IMR-90 (cell line): ENCODE data around the gene EXOSC1. TPM values are rescaled to one million over a fixed set of nuclear protein-coding genes. Genes with fewer than 3 reads are reported as not detected.
A peak's percentile ranks its signal among the peaks of the same experiment; 100 is the strongest.

ENCODE experiments used
- ATAC-seq: fragments of 200-7000 bp; cut with Tn5 transposase; 2 replicates; pipeline ENCODE4 v1.9.1; 2020; ENCODE audit warnings: low read depth, mild to moderate bottlenecking, moderate library complexity
- BruUV-seq: library from RNA; stranded (reverse); fragments of 400-500 nt; replicated peaks from 2 replicates; lab custom pipeline; 2021; lab: Mats Ljungman, UMichigan
- CTCF ChIA-PET: fragments of 300-600 bp; formaldehyde crosslinking; extraction: SDS; loops from one replicate; lab custom pipeline; 2021; ENCODE audit warnings: antibody characterized with exemption; lab: Yijun Ruan, JAX
- POLR2A ChIA-PET: fragments of 300-600 bp; sonication (Branson Sonifier 250); formaldehyde crosslinking; loops from one replicate; lab custom pipeline; 2022; ENCODE audit warnings: antibody characterized with exemption; ENCODE audit not compliant: unreplicated experiment; lab: Charles Lee
- DNase-seq: peaks from one replicate; pipeline ENCODE4 v3.0.0; 2013
- H2AFZ ChIP-seq: replicated peaks from 2 replicates; pipeline ENCODE3; 2013; ENCODE audit warnings: low read length, mild to moderate bottlenecking; ENCODE audit not compliant: poor library complexity
- H2AK5ac ChIP-seq: 2 replicates; pipeline ENCODE4 v1.6.1; 2013; ENCODE audit warnings: low read depth, low read length, inconsistent platforms
- H2AK9ac ChIP-seq: replicated peaks from 2 replicates; pipeline ENCODE3; 2013; ENCODE audit warnings: mild to moderate bottlenecking, low read depth, low read length, moderate library complexity; ENCODE audit not compliant: poor library complexity
- H2BK120ac ChIP-seq: 2 replicates; pipeline ENCODE4 v1.6.1; 2013; ENCODE audit warnings: low read depth, low read length, inconsistent platforms
- H2BK15ac ChIP-seq: 3 replicates; pipeline ENCODE4 v1.6.1; 2013; ENCODE audit warnings: low read depth, low read length, inconsistent platforms
- H2BK20ac ChIP-seq: 2 replicates; pipeline ENCODE4 v1.6.1; 2013; ENCODE audit warnings: low read depth, mild to moderate bottlenecking, inconsistent platforms, low read length, moderate library complexity
- H2BK5ac ChIP-seq: 2 replicates; pipeline ENCODE4 v1.6.1; 2013; ENCODE audit warnings: mild to moderate bottlenecking, low read depth, low read length, inconsistent platforms; ENCODE audit not compliant: poor library complexity, severe bottlenecking
- H3K14ac ChIP-seq: replicated peaks from 2 replicates; pipeline ENCODE4 v1.6.1; 2013; ENCODE audit warnings: low read depth, low read length, inconsistent platforms
- H3K18ac ChIP-seq: 2 replicates; pipeline ENCODE4 v1.6.1; 2013; ENCODE audit warnings: low read depth, low read length, control low read depth
- H3K23ac ChIP-seq: 2 replicates; pipeline ENCODE4 v1.6.1; 2013; ENCODE audit warnings: low read depth, low read length, inconsistent platforms
- H3K27ac ChIP-seq: 2 replicates; pipeline ENCODE4 v1.5.1; 2013; ENCODE audit warnings: mild to moderate bottlenecking, control low read depth, low read length; ENCODE audit not compliant: insufficient read depth
- H3K27me3 ChIP-seq: 2 replicates; pipeline ENCODE4 v1.6.1; 2013; ENCODE audit warnings: low read length; ENCODE audit not compliant: control insufficient read depth, insufficient read depth
- H3K36me3 ChIP-seq: 2 replicates; pipeline ENCODE4 v1.6.1; 2013; ENCODE audit warnings: low read length, mixed read lengths; ENCODE audit not compliant: control insufficient read depth, insufficient read depth
- H3K4ac ChIP-seq: 2 replicates; pipeline ENCODE4 v1.6.1; 2013; ENCODE audit warnings: low read depth, low read length, inconsistent platforms
- H3K4me1 ChIP-seq: 2 replicates; pipeline ENCODE4 v1.6.1; 2013; ENCODE audit warnings: low read length, mixed read lengths; ENCODE audit not compliant: control insufficient read depth, insufficient read depth
- H3K4me2 ChIP-seq: 2 replicates; pipeline ENCODE4 v1.6.1; 2013; ENCODE audit warnings: low read depth, mild to moderate bottlenecking, control low read depth, low read length, moderate library complexity
- H3K4me3 ChIP-seq: 2 replicates; pipeline ENCODE4 v1.5.1; 2013; ENCODE audit warnings: low read depth, mild to moderate bottlenecking, control low read depth, low read length, moderate library complexity; ENCODE audit not compliant: insufficient read depth
- H3K56ac ChIP-seq: 2 replicates; pipeline ENCODE4 v1.6.1; 2013; ENCODE audit warnings: low read length, inconsistent platforms; ENCODE audit not compliant: insufficient read depth; ENCODE audit errors: extremely low read depth
- H3K79me1 ChIP-seq, 2 experiments: 2 replicates each; pipeline ENCODE4 v1.6.1; 2013; ENCODE audit warnings: low read length in 2 of 2, inconsistent platforms in 1 of 2, low read depth in 1 of 2
- H3K9ac ChIP-seq: 2 replicates; pipeline ENCODE4 v1.6.1; 2013; ENCODE audit warnings: low read depth, low read length, control low read depth
- H3K9me1 ChIP-seq: 2 replicates; pipeline ENCODE4 v1.6.1; 2013; ENCODE audit warnings: low read length, inconsistent platforms; ENCODE audit not compliant: insufficient read depth
- H3K9me3 ChIP-seq: 2 replicates; pipeline ENCODE4 v1.6.1; 2013; ENCODE audit warnings: low read length; ENCODE audit not compliant: control insufficient read depth, insufficient read depth
- H4K20me1 ChIP-seq: 2 replicates; pipeline ENCODE4 v1.6.1; 2013; ENCODE audit warnings: low read length, inconsistent platforms; ENCODE audit not compliant: insufficient read depth
- H4K5ac ChIP-seq: 2 replicates; pipeline ENCODE4 v1.6.1; 2013; ENCODE audit warnings: mild to moderate bottlenecking, low read depth, low read length, control low read depth
- H4K8ac ChIP-seq, 2 experiments: 2 replicates each; pipeline ENCODE4 v1.6.1; 2013; ENCODE audit warnings: low read depth in 2 of 2, low read length in 2 of 2, control low read depth in 1 of 2, inconsistent platforms in 1 of 2
- H4K91ac ChIP-seq: 2 replicates; pipeline ENCODE4 v1.6.1; 2013; ENCODE audit warnings: low read depth, low read length, inconsistent platforms; ENCODE audit not compliant: insufficient read depth
- BHLHE40 ChIP-seq: fragments of 150-350 bp; IDR thresholded peaks from 2 replicates; pipeline ENCODE4 v1.6.1; 2016; ENCODE audit warnings: mild to moderate bottlenecking, low read depth, low read length
- CHD1 ChIP-seq: IDR thresholded peaks from 2 replicates; pipeline ENCODE4 v1.6.1; 2012; ENCODE audit warnings: low read depth, low read length, improper control_type of control experiment
- FOS ChIP-seq: fragments of 150-350 bp; IDR thresholded peaks from 2 replicates; pipeline ENCODE4 v1.6.1; 2016; ENCODE audit warnings: low read depth, low read length
- MAFK ChIP-seq: IDR thresholded peaks from 2 replicates; pipeline ENCODE4 v1.6.1; 2012; ENCODE audit warnings: low read depth, low read length, improper control_type of control experiment
- MAZ ChIP-seq: IDR thresholded peaks from 2 replicates; pipeline ENCODE4 v1.6.1; 2012; ENCODE audit warnings: low read depth, mild to moderate bottlenecking, low read length, improper control_type of control experiment, moderate library complexity, borderline replicate concordance
- NFE2L2 ChIP-seq: fragments of 150-350 bp; IDR thresholded peaks from 2 replicates; pipeline ENCODE4 v1.6.1; 2016; ENCODE audit warnings: low read depth, mild to moderate bottlenecking, low read length
- RAD21 ChIP-seq: IDR thresholded peaks from 2 replicates; pipeline ENCODE4 v1.6.1; 2012; ENCODE audit warnings: low read length, improper control_type of control experiment
- RCOR1 ChIP-seq: IDR thresholded peaks from 2 replicates; pipeline ENCODE4 v1.6.1; 2012; ENCODE audit warnings: mild to moderate bottlenecking, low read length, improper control_type of control experiment; ENCODE audit not compliant: insufficient replicate concordance
- SMC3 ChIP-seq: fragments of 150-350 bp; IDR thresholded peaks from 2 replicates; pipeline ENCODE4 v1.6.1; 2016; ENCODE audit warnings: low read depth, mild to moderate bottlenecking, antibody characterized with exemption, low read length, moderate library complexity
- WGBS, 2 experiments: methylation state at CpG; one replicate each; pipeline versions ENCODE4 v1.1.5 to v1.1.7; 2013; ENCODE audit warnings: missing lambda C conversion rate in 2 of 2; ENCODE audit not compliant: insufficient read length in 1 of 2; ENCODE audit errors: extremely low coverage in 2 of 2; 5-methylcytosine and 5-hydroxymethylcytosine counted together
- dilution Hi-C: fragments of 300-500 bp; cut with HindIII; formaldehyde crosslinking; loops from one replicate; pipeline ENCODE4 v1.14.3; 2018; ENCODE audit warnings: low sequenced_read_pairs; ENCODE audit not compliant: unreplicated experiment
- in situ Hi-C: fragments of 300-500 bp; cut with MboI; formaldehyde crosslinking; loops from 3 replicates; pipeline ENCODE4 v1.14.3; 2019; ENCODE audit warnings: low sequenced_read_pairs, inconsistent platforms, mixed read lengths
- intact Hi-C: fragments of 100-400 bp; cut with micrococcal nuclease; formaldehyde crosslinking; loops from 2 replicates; pipeline ENCODE4 v1.10.0; 2022
- polyA plus RNA-seq, 3 experiments: library from polyadenylated mRNA; depleted of rRNA; stranded (reverse); fragments of >200 nt; gene quantifications; 2 replicates each; pipeline ENCODE4 v1.2.3, GENCODE V29; 2012; ENCODE audit warnings: low replicate concordance in 1 of 3
- total RNA-seq: library from RNA; depleted of rRNA; stranded (reverse); fragments of >200 nt; gene quantifications from 2 replicates; pipeline ENCODE4 v1.2.3, GENCODE V29; 2012
- TF ChIP-seq, protein P1 (sequence below): fragments of 150-350 bp; IDR thresholded peaks from 2 replicates; pipeline ENCODE4 v1.6.1; 2017; ENCODE audit warnings: mild to moderate bottlenecking, antibody characterized with exemption, low read length, low read depth
- TF ChIP-seq, protein P2 (sequence below): fragments of 150-350 bp; IDR thresholded peaks from 2 replicates; pipeline ENCODE4 v1.6.1; 2016; ENCODE audit warnings: low read depth, mild to moderate bottlenecking, low read length, moderate library complexity, borderline replicate concordance

Gene EXOSC1
- total and polyA plus RNA-seq, 2 of the 4 experiments (the other 2 are of a cell fraction), result 49.7 to 51.6 TPM

GRCh38 chr10:97426776-97427570 is 18.8 kb downstream of the EXOSC1 start:
- no CpG with 5 or more reads among the region's 34 CpGs for WGBS, 2 experiments
- peak overlapping the region; percentile 79 for H3K14ac ChIP-seq
- H3K4ac ChIP-seq, result peak overlapping the region; percentile 79
- ATAC-seq, result no peak
- peak overlapping the region; percentile 79 for H4K91ac ChIP-seq
- no peaks in the 10 kb centered on the region for H3K9me1 ChIP-seq
- ChIA-PET CTCF (no interaction called here), POLR2A (no interaction called here)
- peaks cover 12% of the 10 kb centered on the region for H3K4me1 ChIP-seq
- peak overlapping the region; percentile 97 for H3K4me3 ChIP-seq
- dilution Hi-C loops, result no loop called here
- in situ Hi-C loops, result no loop called here
- H2BK120ac ChIP-seq, result no peak overlapping the region
- no TSS peak for BruUV-seq
- peak overlapping the region; percentile 81 for H3K56ac ChIP-seq
- peak overlapping the region; percentile 85 for H3K23ac ChIP-seq
- intact Hi-C loops, result loop anchor here (1.0 to 2.0 kb wide), 2 partner anchors 18 to 20 kb away; no protein-coding TSS in a partner anchor
- H4K20me1 ChIP-seq, result peaks cover 41% of the 10 kb centered on the region
- no peaks in the 10 kb centered on the region for H3K9me3 ChIP-seq
- peak overlapping the region; percentile 98 for H3K9ac ChIP-seq
- peaks cover 25% of the 10 kb centered on the region for H3K36me3 ChIP-seq
- no peak for TF ChIP-seq SMC3
- no peak for TF ChIP-seq RCOR1
- TF ChIP-seq, protein P1, sequence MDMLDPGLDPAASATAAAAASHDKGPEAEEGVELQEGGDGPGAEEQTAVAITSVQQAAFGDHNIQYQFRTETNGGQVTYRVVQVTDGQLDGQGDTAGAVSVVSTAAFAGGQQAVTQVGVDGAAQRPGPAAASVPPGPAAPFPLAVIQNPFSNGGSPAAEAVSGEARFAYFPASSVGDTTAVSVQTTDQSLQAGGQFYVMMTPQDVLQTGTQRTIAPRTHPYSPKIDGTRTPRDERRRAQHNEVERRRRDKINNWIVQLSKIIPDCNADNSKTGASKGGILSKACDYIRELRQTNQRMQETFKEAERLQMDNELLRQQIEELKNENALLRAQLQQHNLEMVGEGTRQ, result no peak
- TF ChIP-seq MAFK, result no peak
- no peak for TF ChIP-seq BHLHE40
- TF ChIP-seq, protein P2, sequence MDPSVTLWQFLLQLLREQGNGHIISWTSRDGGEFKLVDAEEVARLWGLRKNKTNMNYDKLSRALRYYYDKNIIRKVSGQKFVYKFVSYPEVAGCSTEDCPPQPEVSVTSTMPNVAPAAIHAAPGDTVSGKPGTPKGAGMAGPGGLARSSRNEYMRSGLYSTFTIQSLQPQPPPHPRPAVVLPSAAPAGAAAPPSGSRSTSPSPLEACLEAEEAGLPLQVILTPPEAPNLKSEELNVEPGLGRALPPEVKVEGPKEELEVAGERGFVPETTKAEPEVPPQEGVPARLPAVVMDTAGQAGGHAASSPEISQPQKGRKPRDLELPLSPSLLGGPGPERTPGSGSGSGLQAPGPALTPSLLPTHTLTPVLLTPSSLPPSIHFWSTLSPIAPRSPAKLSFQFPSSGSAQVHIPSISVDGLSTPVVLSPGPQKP, result no peak
- no peak for TF ChIP-seq NFE2L2
- no peak for TF ChIP-seq FOS
- no peak for TF ChIP-seq CHD1
- TF ChIP-seq RAD21, result no peak
- TF ChIP-seq MAZ, result no peak
- peak overlapping the region; percentile 80 to 81; a peak in 2 of 4 replicates for H4K8ac ChIP-seq
- no peaks in the 10 kb centered on the region for H3K27me3 ChIP-seq
- DNase-seq, result no peak
- H2AFZ ChIP-seq, result peak overlapping the region; percentile 82
- H2BK15ac ChIP-seq, result no peak overlapping the region
- peaks cover 11 to 51% of the 10 kb centered on the region in 2 experiments; a peak in 3 of 4 replicates for H3K79me1 ChIP-seq
- H2BK5ac ChIP-seq, result peak overlapping the region; percentile 87
- H3K27ac ChIP-seq, result peak overlapping the region; percentile 96
- H2AK9ac ChIP-seq, result peak overlapping the region; percentile 95
- H2AK5ac ChIP-seq, result peak overlapping the region; percentile 96
- no peak overlapping the region for H2BK20ac ChIP-seq
- H4K5ac ChIP-seq, result peak overlapping the region; percentile 65
- H3K18ac ChIP-seq, result peak overlapping the region; percentile 58
- peak overlapping the region; percentile 99 for H3K4me2 ChIP-seq
